ENCODE results near the gene LIX1.

Gene LIX1

DNA sequence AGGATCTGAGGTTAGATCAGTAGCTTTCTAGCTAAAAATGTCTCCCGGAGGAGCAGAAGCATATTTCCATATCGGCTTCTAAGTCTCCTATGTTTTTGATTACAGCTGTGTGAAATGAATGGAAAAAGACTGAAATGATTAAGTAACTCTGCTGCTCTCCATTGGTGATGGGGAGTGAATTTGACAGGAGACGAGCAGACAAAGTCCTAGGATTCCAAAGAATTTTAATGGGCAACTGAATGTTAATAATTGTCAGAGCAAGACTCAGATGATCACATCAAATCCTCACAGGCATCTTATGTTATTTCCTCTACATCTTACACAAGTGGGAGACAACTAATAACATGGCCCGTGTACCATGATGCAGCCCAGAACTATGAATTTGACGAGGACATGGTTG, 66.8 kb downstream of the LIX1 start:
- DNase-seq: no peak

DNA sequence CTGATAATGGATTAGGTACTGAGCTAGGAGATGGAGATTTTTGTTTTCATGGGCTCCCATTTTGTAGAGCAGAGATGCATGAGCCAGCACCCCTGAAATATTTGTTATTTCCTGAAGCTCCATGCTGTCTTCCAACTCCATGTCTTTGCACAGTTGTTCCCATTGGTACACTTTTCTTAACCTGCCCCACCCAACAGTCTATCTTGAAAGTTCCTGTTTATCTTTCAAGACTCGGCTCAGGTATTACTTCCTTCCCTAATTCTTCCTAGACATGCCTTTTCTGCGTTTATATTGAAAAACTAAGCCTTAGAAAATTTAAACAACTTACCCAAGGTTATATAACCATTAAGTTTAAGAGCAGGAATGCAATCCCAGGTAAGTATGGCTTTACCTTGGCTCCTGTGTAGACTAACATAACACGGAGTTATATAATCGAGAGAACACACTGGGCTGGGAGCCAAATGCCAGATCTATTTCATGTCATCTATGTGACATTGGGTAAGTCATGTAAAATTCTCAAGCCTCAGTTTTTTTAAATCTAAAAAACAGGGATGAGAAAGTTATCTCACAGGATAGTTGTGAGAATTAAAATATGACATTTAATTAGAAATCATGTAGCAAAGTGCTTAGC, 67.4 kb downstream of the LIX1 start:
- no peak for DNase-seq

DNA sequence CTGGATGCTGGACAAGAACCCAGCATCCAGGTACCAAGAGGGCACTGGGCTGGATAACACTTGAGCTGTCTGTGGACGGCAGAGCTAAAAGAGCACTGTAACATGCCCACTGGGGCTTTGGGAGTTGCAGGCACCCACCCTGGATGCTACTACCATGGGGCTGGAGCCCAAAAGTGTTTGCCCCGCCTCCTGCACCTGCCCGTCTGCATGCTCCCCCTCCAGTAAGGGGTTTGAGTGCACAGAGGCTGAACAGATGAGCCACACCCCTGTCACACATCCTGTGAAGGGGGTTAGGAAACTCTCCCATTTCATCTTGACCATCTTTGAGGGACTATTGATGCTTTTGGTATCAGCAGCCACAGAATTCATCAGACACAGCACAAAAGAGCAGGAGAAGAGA, 69.0 kb downstream of the LIX1 start:
- DNase-seq: no peak

DNA sequence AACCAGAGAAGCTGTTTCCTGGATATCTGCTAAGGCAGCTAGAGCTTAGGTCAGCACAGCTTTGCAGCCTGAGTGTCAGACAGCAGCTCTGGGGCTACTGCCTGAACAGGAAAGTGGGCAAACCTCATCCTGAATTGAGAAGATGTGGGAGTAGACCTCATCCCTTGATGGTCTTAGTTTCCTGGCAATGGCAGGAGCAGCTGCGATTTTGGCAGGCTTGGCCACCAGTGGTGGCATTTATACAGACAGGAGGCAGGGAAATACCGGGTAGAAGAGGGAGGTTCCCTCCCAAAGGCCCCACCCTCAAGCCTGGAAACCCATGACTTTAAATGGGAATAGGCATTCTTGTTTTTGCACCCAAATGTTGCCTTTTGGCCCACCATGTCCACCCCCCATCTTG, 69.7 kb downstream of the LIX1 start:
- no peak for DNase-seq

DNA sequence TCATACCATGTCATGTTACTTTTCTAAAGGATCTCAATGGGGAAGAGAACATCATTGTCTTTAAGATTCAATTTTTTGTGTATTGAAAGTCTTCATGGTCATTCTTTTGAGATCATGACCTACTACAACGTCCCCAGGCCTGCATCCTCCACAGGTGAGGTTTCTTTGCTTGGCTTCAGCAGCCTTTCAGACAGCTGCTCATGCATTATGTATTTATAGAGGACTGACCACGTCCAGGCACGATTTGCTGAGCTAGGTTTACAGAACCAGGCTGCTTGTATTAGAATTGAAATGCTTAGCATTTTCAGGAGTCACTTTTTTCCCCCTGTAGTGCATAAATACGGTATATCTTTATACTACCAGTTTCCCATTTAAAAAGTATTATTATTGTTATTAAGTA, 70.4 kb downstream of the LIX1 start:
- no peak for DNase-seq

DNA sequence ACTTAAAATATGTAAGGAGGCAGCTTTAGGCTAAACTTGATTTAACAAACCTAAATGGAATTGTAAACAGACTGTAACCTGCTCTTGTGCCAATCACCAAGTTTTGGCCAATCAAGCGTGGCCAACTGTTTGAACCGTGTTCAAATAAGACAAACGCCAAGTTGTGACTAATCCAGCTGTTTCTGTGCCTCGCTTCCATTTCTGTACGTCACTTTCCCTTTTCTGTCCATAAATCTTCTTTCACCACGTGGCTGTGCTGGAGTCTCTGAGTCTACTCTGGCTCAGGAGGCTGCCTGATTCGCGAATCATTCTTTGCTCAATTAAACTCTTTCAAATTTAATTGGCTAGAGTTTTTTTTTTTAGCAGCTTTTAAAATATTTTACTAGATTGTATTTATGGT, 71.3 kb downstream of the LIX1 start:
- DNase-seq: peak in 14 of 58 donors; percentile 6 to 52 (median 26)

DNA sequence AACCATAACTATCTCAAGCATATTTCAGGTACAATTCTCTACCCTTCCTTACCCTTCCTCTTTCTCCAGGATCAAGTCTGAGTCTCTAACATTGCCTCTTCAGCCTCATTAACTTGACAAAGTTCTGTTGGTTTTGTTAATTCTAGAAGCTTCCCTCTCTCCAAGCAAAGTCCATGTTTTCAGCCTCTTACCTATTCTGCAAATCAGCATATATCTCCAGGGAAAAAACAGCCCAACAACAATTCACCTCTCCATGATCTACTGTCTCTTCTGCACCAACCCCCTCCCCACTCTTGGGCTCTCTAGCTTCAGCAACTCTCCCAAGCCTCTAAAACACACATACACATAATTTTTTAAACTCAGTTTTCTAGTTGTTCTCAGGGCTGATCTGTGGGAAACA, 72.2 kb downstream of the LIX1 start:
- DNase-seq: no peak

DNA sequence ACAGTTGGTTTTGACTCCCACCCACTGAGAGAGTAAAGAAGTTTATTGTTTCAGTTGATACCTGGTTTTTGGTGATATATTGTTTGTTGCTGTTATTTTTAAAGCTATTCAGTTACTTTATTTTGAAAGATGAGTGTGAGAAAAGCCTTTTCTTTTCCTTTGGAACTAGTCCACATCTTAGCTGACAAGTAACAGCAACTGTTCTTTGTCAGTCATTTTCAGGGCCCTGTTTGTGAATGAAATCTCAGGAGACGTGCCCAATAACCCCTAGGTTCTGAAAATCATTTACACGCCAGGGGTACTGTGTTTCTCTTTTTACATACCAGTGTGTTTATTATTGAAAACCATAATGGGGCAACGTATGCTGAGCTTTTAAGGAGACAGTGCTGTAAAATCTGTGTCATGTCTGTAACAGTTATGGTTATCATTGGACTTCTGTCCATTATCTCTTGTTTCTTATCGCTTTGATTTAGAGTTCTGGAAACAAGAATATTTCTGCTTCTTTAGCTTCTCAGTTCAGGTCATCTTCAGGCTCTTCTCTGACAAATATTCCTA, 75.0 kb downstream of the LIX1 start:
- DNase-seq: no peak

DNA sequence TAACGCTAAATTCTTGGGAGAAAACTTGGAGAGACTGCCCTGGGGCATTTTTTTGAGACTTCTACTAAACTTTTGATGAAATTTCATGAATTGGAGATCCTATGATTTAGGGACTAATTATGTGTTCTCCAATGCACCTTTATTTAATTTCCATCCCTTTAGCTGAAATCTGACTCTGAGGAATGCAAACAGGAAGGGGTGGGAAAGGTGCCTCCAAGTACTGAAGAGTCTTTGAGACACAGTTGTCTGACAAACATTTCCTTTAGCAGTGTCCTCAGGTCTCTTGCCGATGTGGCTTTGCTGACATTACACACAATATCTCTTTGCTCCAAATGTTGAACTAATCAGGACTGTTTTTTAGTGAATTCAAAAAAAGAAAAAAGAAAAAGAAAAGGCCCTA, 76.9 kb downstream of the LIX1 start:
- DNase-seq: no peak

DNA sequence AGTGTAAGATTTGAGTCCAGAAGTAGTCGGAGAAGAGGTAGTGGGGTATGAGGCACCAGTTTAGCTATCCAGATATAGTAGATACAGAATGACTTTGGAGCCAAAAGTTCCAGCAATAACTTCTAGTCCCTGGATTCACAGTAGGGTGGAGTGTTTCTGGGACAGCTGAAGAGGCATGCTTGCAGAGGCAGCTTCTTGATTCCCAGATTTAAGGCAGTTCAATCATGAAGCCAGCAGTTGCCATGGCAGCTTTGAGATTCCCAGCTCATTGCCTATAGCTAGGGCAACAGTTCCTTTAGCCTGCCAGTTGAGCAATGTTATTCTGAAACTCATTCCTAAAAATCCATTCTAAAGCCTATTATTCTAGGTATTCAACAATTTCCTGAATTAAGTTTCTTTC, 79.2 kb downstream of the LIX1 start:
- DNase-seq: no peak

DNA sequence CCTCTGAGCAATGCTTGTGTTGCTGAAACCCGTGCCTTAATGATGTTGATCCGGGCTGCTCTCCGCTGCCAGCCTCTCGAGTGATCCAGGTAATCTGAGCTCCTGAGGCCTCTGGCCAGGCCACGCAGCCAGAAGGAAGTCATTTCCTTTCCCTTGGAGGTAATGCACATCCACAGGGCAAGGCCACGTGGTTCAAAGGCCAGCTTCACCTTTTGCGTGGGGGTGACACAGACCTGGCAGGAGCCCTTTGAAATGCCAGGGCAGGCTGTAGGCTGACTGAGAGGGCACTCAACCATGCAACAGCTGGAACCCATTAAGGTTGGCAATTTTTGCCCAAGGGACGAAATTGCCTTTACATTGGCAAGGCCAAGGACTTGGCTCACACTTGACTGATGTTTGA, 80.4 kb downstream of the LIX1 start:
- no peak for DNase-seq

DNA sequence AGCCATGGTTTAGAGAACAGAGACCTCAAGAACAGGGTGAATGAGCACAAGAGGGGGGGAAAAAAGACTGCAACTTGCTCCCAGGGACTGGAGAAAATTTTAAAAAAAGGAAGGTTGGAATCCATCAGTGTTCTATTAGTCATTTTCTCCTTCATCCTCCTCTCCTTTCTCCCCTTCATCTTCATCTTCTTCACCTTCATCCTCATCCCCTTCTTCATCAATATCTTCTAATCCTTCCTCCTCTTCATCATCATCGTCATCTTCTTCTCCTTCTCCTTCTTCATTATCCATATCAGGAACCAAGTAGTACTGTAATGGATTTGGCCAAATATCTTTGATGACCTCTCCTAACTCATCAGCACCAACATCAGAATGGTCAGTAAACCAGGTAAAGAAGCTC, 86.1 kb downstream of the LIX1 start:
- DNase-seq: no peak

DNA sequence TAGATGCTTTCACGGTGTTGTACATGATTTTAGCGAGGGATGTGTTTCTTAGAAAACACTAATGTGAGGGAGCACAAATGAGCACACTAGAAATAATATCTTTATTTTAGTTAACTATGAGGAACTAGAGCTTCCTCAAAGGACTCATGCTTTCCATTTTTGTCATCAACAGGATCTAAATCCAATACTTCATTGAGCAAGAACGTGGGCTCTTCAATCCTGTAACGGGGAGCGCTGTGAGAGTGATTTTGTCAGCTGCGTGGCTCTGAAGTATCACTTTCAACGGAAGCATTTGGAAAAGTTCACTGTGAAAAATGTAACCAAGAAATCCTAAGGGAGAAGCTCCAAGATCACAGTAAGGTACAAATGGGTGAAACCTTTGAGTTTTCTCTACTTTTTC, 93.2 kb downstream of the LIX1 start:
- DNase-seq: no peak

DNA sequence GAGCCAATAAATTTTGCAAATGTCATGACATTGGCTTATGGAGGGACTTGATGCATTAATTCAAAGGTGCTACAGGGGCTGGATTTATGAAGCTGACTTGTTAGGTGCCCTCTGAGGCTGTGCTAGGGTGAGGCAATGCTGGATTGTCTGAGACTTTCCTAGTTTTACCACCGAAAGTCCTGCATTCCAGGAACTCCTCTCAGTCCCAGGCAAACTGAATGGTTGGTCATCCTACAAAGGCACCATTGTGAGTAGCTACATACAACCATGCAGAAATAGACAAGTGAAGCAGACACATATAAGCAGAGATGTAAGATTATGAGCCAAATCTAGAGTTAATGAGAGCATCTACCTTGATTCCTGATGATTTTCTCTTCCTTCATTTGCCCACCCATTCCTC, 95.3 kb downstream of the LIX1 start:
- no peak for DNase-seq

DNA sequence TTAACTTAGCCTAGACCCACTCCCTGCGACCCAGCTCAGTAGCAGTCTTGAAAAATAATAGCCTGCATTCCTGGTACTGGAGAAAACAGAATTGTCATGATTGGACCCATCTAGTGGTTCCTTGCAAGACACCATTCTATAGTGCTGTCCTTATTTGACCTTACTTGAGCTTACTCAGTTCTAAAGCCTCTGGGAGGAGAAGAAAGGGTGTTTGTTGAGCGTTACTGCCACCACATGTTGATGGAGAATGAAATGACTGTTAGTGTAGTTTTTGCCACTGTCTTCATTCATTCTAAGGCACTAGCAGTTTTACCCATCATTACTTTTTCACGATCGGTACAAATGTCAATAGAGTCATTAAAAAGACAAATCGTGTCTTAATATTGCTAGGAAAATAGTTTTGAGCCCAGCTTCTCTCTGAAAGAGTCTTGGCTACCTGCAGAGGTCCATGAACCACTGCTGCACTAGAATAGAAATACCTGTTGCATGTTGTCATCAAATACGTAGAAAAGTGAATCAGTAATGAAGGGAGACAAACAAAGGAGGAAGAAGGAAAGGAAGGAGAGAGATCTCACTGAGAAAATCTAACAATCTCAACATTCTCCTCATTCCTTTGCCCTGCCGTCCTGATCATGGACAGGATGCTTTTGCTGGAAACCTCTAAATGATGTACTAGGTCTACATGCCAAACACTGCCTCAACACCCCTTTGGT, 96.0 kb downstream of the LIX1 start:
- DNase-seq: no peak

DNA sequence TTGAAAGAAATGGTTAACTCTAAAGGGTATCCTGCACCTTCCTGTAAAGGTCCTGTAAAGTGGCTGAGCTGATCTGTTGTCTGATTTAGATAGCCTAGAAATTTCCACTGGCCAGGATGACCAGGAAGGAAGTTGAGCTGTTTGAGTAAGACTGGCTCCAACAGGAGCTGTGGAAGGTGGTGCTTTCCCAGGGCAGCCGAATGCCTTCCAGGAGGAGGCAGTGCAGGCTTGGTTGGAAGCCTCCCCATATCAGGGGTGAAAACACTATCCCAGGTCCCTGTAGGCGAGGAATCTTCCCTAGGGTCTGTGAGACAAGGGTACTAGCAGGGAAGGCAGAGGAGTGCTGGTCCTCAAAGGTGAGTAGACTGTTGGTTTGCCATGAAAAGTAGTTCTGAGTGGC, 98.4 kb downstream of the LIX1 start:
- peak in 1 of 58 donors; percentile 2 for DNase-seq

DNA sequence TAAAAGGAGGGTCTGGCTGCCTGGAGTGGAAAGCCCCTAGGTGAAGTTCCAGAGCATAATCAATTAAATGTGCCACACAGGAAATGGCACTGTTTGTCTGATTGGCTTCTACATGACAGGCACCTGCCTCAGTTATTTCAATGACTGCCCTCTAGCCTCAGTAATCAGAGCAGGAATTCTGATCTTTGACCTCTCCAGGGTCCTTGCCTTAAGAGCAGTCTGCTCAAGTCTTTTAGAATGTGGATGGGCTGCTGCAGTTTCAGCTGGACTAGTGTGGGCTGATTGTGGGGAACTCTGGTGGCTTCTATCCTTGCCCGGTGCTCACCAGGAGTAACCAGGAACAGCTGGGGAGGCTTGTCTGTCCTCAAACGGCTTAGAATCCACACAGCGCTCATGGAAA, 98.9 kb downstream of the LIX1 start:
- no peak for DNase-seq

DNA sequence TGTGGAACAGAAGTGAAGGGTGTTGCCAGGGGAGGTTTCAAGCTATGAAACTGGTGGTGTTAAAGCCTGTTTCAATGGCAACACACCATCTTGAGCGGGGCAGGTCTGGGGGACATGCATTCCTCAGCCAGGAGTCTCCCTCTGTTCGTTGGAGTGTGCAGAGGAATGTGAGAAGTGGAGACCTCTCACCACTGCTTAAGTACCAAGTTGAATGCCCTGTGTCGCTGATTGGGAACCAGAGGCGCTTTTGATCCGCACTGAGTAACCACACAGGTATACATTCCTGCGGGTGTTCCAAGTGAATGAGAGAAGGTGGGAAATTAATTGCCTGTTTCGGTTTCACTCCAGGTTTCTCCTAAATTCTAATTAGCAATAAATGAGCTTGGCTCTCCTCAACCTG, 99.4 kb downstream of the LIX1 start:
- DNase-seq: no peak

Data from anterior cingulate cortex (tissue), 58 donors.